Sigmoid colon (tissue), 7 donors: Measurements from ENCODE around the gene CAP2. TPM values are rescaled to one million over a fixed set of nuclear protein-coding genes. Genes with fewer than 3 reads are reported as not detected.
"Not testable (repeated sequence)": the region's sequence is repeated elsewhere in the genome, so short reads cannot be mapped to it uniquely, and the experiment has no call there.

ENCODE experiments used
- DNase-seq: peaks from one replicate; pipeline ENCODE4 v3.0.0-alpha.2; 2019
- H3K27ac ChIP-seq, 4 donors: fragments of 200-600 bp; sonication (generic); one replicate each; pipeline ENCODE4 v1.5.1; 2016 to 2019; ENCODE audit warnings: mild to moderate bottlenecking in 1 of 4
- H3K27me3 ChIP-seq, 3 donors: fragments of 200-600 bp; sonication (generic); one replicate each; pipeline ENCODE4 v1.5.1; 2019; ENCODE audit warnings: mild to moderate bottlenecking in 1 of 3
- H3K36me3 ChIP-seq, 4 donors: fragments of 200-600 bp; sonication (generic); one replicate each; pipeline ENCODE4 v1.5.1; 2016 to 2019
- H3K4me1 ChIP-seq, 4 donors: fragments of 200-600 bp; sonication (generic); one replicate each; pipeline ENCODE4 v1.5.1; 2017 to 2019
- H3K4me3 ChIP-seq, 4 donors: fragments of 200-600 bp; sonication (generic); one replicate each; pipeline ENCODE4 v1.5.1; 2017 to 2019; ENCODE audit warnings: mild to moderate bottlenecking in 2 of 4, moderate library complexity in 1 of 4
- H3K9me3 ChIP-seq, 4 donors: fragments of 200-600 bp in 3 of 4; sonication (generic) in 3 of 4; one replicate each; pipeline versions ENCODE4 v1.5.1 to v1.6.1; 2013 to 2019
- CTCF ChIP-seq, 4 experiments: fragments of 450-650 bp in 3 of 4; fragments of 200-600 bp in 1 of 4; IDR thresholded peaks; one replicate each; pipeline ENCODE4 v1.5.1; 2016 to 2019; ENCODE audit warnings: antibody characterized with exemption in 4 of 4, mild to moderate bottlenecking in 3 of 4, moderate library complexity in 2 of 4
- EP300 ChIP-seq, 4 donors: sonication (generic); formaldehyde crosslinking; IDR thresholded peaks; one replicate each; pipeline ENCODE4 v1.6.1; 2017; ENCODE audit warnings: antibody characterized with exemption in 4 of 4
- POLR2A ChIP-seq, 2 donors: fragments of 450-650 bp; IDR thresholded peaks; one replicate each; pipeline ENCODE4 v1.6.1; 2016; ENCODE audit warnings: antibody characterized with exemption in 2 of 2, mild to moderate bottlenecking in 2 of 2, moderate library complexity in 2 of 2
- POLR2AphosphoS5 ChIP-seq, 4 donors: sonication (generic); formaldehyde crosslinking; IDR thresholded peaks; one replicate each; pipeline ENCODE4 v1.6.1; 2017; ENCODE audit warnings: antibody characterized with exemption in 4 of 4
- WGBS, 2 donors: extraction: QIAGEN DNeasy Blood & Tissue Kit; methylation state at CpG; one replicate each; pipeline ENCODE4 v1.1.7; 2013; 5-methylcytosine and 5-hydroxymethylcytosine counted together
- intact Hi-C: fragments of 100-400 bp; cut with DNase I; formaldehyde crosslinking; loops from one replicate; pipeline ENCODE4 v1.15.1; 2023
- polyA plus RNA-seq, 3 donors: library from polyadenylated mRNA; stranded (reverse); fragments of 200-250 nt; gene quantifications; one replicate each; pipeline ENCODE4 v1.2.3, GENCODE V29; 2013
- total RNA-seq, 4 donors: library from RNA; depleted of rRNA; stranded (reverse); fragments of >200 nt; gene quantifications; one replicate each; pipeline ENCODE4 v1.1.0, GENCODE V29; 2016
- donor health status: healthy with polysubstance abuse.
- donor health status: Bipolar disorder and iron deficiency.
- donor health status: healthy.

CAP2 gene
- total and polyA plus RNA-seq, 7 donors = 0.92 to 67.1 (median 48.3) TPM

GRCh38 chr6:17525637-17526036, 132.2 kb downstream of the CAP2 start:
- WGBS, 2 donors = 54 to 69% methylated on average over 3 of the region's 3 CpGs
- intact Hi-C loops = no loop called here
- H3K9me3 ChIP-seq = peaks cover 0 to 3% (median 0%) of the 10 kb centered on the region in 4 donors
- TF ChIP-seq EP300 (IDR thresholded peaks at IDR 0.05) = no peak
- no peak for TF ChIP-seq POLR2A (IDR thresholded peaks at IDR 0.05)
- peak in 1 of 4 donors; percentile 18 for TF ChIP-seq POLR2AphosphoS5 (IDR thresholded peaks at IDR 0.05)
- TF ChIP-seq CTCF (IDR thresholded peaks at IDR 0.05) = no peak
- peaks cover 0 to 13% (median 0%) of the 10 kb centered on the region in 4 donors for H3K36me3 ChIP-seq
- no peak for DNase-seq
- H3K4me1 ChIP-seq = no peaks in the 10 kb centered on the region
- H3K27ac ChIP-seq = peak overlapping the region in 2 of 4 donors; percentile 33 to 38
- no peaks in the 10 kb centered on the region for H3K27me3 ChIP-seq
- H3K4me3 ChIP-seq = no peak overlapping the region

- H3K4me1 ChIP-seq = no peaks in the 10 kb centered on the region
- WGBS, 2 donors = 39 to 47% methylated on average over 1 of the region's 1 CpG
- intact Hi-C loops = no loop called here
- TF ChIP-seq POLR2AphosphoS5 (IDR thresholded peaks at IDR 0.05) (no peak), CTCF (IDR thresholded peaks at IDR 0.05) (no peak), POLR2A (IDR thresholded peaks at IDR 0.05) (no peak)
- no peak for DNase-seq
- H3K9me3 ChIP-seq = peaks cover 0 to 3% (median 0%) of the 10 kb centered on the region in 4 donors
- H3K36me3 ChIP-seq = peaks cover 0 to 13% (median 0%) of the 10 kb centered on the region in 4 donors
- H3K27ac ChIP-seq = no peak overlapping the region
- no peaks in the 10 kb centered on the region for H3K27me3 ChIP-seq
- no peak overlapping the region for H3K4me3 ChIP-seq
Measured at GRCh38 chr6:17527076-17527475, 133.7 kb downstream of the CAP2 start.

GRCh38 chr6:17530321-17530835, 137.0 kb downstream of the CAP2 start:
- WGBS, 2 donors = 62 to 67% methylated on average over 3 of the region's 3 CpGs
- intact Hi-C loops = no loop called here
- peaks cover 0 to 16% (median 0%) of the 10 kb centered on the region in 4 donors for H3K36me3 ChIP-seq
- no peak for DNase-seq
- no peak overlapping the region for H3K27ac ChIP-seq
- TF ChIP-seq CTCF (IDR thresholded peaks at IDR 0.05) (no peak), POLR2A (IDR thresholded peaks at IDR 0.05) (no peak), EP300 (IDR thresholded peaks at IDR 0.05) (no peak), POLR2AphosphoS5 (IDR thresholded peaks at IDR 0.05) (no peak)
- peaks cover 0 to under 1% (median 0%) of the 10 kb centered on the region in 4 donors for H3K9me3 ChIP-seq
- H3K4me3 ChIP-seq = no peak overlapping the region
- H3K27me3 ChIP-seq = no peaks in the 10 kb centered on the region
- H3K4me1 ChIP-seq = no peaks in the 10 kb centered on the region

- intact Hi-C loops = no loop called here
- Histone ChIP-seq H3K27me3 (no peaks in the 10 kb centered on the region), H3K9me3 (no peaks in the 10 kb centered on the region), H3K4me3 (no peak overlapping the region), H3K4me1 (peaks cover 0 to 5% (median 0%) of the 10 kb centered on the region in 4 donors), H3K36me3 (peaks cover 0 to 41% (median 9%) of the 10 kb centered on the region in 4 donors), H3K27ac (no peak overlapping the region)
- DNase-seq = no peak
- TF ChIP-seq CTCF (IDR thresholded peaks at IDR 0.05) = no peak
- TF ChIP-seq POLR2AphosphoS5 (IDR thresholded peaks at IDR 0.05) = no peak
- TF ChIP-seq POLR2A (IDR thresholded peaks at IDR 0.05) = no peak
- TF ChIP-seq EP300 (IDR thresholded peaks at IDR 0.05) = no peak
- WGBS, 2 donors = 57 to 76% methylated on average over 2 of the region's 2 CpGs
Measured at GRCh38 chr6:17536586-17536985, 143.2 kb downstream of the CAP2 start.

GRCh38 chr6:17542243-17542642, 148.8 kb downstream of the CAP2 start:
- intact Hi-C loops = no loop called here
- WGBS, 2 donors = 93 to 94% methylated on average over 3 of the region's 3 CpGs
- no peak overlapping the region for H3K4me3 ChIP-seq

GRCh38 chr6:17545681-17546080, 152.3 kb downstream of the CAP2 start:
- H3K36me3 ChIP-seq = peaks cover 11 to 50% (median 19%) of the 10 kb centered on the region in 4 donors
- not testable (repeated sequence) for H3K27me3 ChIP-seq

More at GRCh38 chr6:17542243-17542642, 148.8 kb downstream of the CAP2 start:
- TF ChIP-seq EP300 (IDR thresholded peaks at IDR 0.05) (no peak), CTCF (IDR thresholded peaks at IDR 0.05) (no peak), POLR2AphosphoS5 (IDR thresholded peaks at IDR 0.05) (no peak), POLR2A (IDR thresholded peaks at IDR 0.05) (no peak)
- Histone ChIP-seq H3K4me1 (no peaks in the 10 kb centered on the region), H3K9me3 (peaks cover 0 to 1% (median 0%) of the 10 kb centered on the region in 4 donors), H3K27me3 (no peaks in the 10 kb centered on the region), H3K36me3 (peaks cover 11 to 62% (median 26%) of the 10 kb centered on the region in 4 donors), H3K27ac (no peak overlapping the region)
- no peak for DNase-seq

More at GRCh38 chr6:17545681-17546080, 152.3 kb downstream of the CAP2 start:
- H3K4me1 ChIP-seq, H3K4me3 ChIP-seq, intact Hi-C loops, DNase-seq, H3K27ac ChIP-seq, H3K9me3 ChIP-seq: not testable (repeated sequence)
- 93 to 95% methylated on average over 2 of the region's 4 CpGs for WGBS, 2 donors
